NCI-H748 (cell line): ENCODE measurements around the gene DPRX.

Source experiments
- DNase-seq: peaks from one replicate; lab custom pipeline; 2025; ENCODE audit not compliant: unreplicated experiment; lab: John Stamatoyannopoulos, UW

DPRX gene, protein sequence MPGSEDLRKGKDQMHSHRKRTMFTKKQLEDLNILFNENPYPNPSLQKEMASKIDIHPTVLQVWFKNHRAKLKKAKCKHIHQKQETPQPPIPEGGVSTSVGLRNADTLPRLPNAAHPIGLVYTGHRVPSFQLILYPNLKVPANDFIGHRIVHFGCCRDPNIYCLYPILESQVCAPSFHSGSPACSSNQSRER

DNA sequence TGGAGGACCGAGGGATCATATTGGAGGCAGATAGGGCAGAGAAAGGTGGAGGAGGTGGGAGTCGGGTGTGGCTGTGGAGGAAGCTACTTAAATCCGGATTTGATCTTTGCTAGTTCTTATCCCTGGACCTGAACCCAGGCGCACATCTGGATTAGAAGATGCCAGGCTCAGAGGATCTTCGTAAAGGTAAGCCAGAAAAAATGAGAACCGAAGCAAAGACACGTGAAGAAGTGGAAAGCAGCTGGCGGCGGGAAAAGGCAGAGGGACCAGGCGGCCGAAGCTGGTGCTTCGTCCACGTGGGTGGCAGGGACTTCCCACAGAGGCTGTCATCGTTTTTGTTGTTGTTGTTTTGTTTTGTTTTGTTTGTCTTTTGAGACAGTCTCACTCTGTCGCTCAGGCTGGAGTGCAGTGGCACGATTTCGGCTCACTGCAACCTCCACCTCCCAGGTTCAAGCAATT, at the start of gene DPRX:
Gene DPRX (plus strand): TSS at position 51 of the 459 bp plus-strand sequence. CDS start 108 bp downstream, at position 159.
- no peak for DNase-seq

DNA sequence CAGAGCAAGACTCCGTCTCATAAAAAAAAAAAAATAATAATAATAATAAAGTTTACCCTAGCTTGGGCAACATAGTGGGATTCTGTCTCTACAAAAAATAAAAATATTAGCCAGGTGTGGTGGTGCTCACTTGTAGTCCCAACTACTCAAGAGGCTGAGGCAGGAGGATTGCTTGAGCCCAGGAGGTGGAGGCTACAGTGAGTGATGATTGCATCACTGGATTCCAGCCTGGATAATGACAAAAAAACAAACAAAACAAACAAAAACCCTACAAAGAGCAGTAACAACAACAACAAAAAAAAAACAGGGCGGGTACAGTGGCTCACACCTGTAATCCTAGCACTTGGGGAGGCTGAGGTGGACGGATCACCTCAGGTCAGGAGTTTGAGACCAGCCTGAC, 48.6 kb upstream of the DPRX start:
- no peak for DNase-seq

DNA sequence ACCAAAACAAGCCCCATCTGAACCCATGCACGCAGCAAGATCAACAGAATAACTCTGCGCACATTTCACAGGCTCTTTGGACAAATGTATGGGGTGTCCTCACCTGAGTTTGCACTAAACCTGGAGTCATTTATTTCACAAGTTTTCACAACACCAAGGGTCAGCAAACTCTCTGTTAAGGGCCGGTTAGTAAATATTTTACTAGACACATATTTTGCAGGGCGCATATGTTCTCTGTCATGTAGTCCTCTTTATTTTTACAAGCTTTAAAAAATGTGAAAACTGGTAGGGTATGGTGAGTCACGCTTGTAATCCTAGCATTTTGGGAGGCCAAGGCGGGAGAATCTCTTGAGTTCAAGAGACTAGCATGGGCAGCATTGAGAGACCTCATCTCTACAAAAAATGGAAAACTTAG, 45.5 kb upstream of the DPRX start:
- no peak for DNase-seq

DNA sequence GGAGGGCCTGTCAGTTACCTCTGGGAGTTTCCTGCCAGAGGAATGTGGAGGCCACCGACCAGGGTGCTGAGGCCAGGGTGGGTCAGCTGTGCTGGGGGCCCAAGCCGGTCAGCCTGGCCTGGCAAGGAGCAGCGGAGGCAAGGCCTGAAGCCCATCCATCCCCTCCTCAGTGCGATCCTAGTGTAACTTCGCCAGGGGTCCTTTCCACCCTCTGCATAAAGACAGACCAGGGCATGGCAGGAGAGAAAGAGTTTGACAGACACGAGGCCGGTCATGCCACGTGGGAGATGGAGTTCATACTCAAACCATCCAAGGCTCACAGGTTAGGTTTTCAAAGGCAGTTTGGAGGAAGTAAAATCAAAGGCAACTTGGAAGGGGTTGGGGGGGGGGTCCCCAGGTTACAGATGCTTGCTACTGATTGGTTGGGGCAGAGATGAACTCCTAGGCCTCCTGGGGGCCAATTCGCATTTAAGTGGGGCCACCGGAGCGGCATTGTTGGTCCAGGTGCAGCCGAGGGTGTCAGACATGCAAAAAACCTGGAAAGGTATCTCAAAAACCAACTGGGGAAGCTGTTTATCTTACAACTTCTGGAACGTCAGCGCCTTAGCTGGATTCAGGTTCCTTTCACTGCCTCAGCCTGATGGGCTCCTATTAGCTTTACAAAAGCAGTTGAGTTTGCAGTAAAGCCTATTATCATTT, 36.8 kb upstream of the DPRX start:
- no peak for DNase-seq

DNA sequence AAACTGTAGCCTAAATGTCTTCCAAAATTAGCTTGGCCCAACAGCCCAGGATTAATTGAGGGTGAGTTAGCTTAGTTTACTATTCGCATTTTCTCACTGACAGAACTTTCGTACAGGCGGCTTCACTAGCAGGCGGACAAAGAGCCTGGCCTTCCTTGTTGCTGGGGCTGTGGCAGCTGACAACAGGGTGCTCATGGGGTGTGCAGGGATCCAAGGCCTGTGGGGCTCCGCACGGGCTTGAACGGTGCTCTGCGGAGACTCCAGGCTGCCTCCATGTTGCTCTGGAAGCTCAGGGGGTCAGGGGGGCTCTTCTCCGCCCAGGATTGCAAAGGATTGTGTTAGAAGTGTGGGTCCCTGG, 36.3 kb upstream of the DPRX start:
- no peak for DNase-seq

DNA sequence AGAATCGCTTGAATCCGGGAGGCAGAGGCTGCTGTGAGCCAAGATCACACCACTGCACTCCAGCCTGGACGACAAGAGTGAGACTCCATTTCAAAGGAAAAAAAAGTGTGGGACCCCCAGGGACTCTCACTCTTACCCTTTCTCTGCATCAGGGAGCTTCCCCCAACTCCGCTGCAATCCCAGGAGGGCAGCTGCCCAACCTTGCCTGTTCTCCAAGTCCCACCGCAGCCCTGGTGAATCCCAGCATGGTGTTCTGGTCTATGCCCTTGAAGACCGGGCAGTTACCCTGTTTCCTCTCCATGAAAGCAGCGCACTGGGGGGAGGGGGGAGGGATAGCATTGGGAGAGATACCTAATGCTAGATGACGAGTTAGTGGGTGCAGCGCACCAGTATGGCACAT, 35.7 kb upstream of the DPRX start:
- DNase-seq = no peak

DNA sequence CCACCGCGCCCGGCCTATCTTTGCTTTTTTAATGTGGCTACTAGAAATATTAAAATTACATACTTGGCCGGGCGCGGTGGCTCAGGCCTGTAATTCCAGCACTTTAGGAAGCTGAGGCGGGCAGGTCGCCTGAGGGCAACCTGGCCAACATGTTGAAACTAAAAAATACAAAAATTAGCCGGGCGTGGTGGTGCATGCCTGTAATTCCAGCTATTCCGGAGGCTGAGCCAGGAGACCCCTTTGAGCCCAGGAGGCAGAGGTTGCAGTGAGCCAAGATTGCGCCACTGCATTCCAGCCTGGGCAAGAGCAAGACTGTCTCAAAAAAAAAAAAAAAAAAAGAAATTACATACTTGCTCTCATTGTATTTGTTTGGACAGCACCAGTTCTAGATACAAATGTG, 34.8 kb upstream of the DPRX start:
- no peak for DNase-seq

DNA sequence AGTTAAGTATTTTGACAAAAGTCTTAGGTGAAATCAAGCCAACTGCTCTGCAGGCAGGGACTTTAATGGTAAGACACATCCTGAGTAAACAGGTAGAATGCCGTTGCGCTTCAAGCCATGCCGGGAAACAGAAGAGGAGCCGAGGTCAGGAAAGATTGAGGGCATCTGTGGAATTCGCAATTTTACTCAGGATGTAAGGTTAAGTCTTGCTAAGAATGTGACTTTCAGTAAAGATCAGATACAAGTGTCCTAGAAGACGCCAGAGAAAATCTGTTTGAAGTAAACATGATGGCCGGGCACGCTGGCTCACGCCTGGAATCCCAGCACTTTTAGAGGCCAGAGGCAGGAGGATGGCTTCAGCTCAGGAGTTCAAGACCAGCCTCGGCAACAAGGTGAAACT, 33.4 kb upstream of the DPRX start:
- DNase-seq = no peak

DNA sequence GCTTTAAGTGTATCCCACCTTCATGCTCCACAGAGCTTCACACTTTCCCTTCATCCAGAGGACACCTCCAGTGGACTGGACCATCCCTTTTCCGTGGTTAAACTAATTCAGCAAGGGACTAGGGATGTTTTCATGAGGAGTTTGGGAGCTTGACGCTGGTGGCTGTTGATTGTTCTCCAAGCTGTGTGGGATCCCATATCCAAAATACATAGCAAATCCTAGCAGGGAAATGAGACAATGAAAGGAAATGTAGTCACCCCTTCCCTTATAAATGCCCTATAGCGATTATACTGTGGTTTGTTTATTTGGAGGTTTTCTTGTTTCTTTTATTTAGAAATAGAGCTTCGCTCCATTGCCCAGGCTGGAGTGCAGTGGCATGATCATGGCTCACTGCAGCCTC, 31.6 kb upstream of the DPRX start:
- DNase-seq = no peak

DNA sequence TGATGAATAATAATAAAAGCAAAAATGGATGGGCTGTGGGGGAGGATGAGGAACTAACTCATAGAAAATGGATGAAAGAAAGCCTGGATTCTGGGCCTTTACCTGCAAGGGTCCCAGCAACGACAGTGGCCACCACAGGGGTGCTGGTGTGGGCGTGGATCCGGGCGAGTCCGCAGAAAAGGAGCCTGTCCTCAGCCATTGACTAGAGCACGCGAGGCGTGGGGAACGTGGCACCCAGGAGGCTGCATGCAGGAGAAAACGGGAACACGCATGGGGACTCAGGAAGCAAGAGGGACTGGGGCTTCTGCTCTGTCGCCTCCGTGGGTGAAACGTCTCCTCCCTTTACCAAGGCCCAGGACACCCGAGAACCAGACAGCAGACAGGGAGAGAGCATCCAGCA, 25.8 kb upstream of the DPRX start:
- DNase-seq = no peak

DNA sequence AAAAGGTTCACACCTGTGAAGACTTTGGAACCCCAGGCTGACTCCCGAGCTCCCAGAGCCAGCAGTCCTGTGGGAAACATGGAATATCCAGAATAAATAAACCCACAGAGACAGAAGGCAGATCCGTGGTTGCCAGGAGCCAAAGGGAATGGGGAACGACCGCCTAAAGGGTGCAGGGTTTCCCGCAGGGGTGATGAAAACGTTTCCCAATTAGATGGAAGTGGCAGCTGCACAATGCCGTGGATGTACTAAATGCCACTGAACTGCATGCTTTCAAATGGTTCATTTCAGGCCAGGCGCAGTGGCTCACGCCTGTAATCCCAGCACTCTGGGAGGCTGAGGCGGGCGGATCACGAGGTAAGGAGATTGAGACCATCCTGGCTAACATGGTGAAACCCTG, 23.4 kb upstream of the DPRX start:
- DNase-seq = no peak

DNA sequence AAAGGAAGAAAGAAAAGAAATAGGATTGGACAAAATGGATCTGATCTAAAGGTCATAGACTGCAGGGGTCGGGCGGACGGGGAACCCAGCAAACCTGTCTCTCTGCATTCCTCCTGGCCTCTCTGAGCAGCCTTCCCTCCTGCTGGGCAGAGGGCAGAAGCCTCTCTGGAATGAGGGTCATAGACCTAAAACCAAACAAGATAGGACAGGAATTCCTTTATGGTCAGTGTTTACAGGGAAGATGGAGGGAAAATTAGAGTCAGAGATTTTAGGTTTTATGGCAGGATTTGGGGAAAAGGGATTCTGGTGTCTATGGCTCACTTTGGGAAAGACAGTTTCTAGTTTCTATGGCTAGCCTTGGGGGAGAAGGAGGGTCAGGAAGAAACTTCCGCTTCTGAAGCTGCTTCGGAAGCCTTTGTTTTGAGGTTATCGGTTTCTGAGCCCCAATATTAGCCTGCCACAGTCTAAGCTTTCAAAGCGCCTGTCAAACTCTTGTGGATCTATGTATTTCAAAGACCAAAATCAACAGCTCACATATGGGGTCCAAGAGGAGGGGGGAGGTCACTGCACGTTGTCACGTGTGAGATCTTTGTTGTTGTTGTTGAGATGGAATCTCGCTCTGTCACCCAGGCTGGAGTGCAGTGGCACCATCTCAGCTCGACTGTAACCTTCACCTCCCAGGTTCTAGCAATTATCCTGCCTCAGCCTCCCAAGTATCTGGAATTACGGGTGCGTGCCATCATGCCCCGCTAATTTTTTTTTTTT, 18.9 kb upstream of the DPRX start:
- DNase-seq = no peak

DNA sequence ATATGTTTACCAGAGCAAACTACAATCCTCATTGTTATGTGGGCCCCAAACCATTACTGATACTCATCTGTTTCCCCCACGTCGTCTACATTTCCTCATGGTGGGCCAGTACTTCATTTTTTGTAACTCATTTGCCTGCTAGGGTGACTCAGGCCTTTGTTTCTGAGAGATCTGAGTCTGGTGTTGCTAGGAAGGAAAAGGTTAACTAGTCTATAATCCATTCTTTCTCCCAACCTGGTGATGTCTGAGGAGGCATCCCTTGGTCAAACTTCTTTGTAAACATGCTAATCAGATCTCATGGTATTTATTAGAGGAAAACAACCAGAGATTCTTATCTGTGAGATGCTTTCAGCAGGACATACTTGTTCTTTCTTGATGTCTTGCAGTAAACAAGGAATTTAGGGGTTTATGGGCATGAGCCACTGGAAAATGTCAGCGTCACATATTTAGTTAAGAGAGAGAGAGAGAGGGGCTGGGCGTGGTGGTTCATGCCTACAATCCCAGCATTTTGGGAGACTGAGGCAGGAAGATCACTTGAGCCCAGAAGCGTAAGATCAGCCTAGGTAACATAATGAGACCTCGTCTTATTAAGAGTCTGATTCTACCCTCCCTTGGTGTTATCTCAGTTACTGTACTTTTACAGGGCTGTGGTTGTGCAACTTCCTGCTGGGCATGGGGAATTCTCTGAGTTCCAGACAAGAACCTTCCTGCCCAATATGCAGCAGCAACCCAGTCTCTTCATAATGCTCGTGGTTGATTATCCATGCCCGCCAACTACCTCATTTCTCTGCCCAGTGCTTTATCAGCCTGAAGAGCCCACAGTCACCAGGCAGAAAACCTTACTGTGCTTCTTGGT, 9.7 kb upstream of the DPRX start:
- DNase-seq = no peak

DNA sequence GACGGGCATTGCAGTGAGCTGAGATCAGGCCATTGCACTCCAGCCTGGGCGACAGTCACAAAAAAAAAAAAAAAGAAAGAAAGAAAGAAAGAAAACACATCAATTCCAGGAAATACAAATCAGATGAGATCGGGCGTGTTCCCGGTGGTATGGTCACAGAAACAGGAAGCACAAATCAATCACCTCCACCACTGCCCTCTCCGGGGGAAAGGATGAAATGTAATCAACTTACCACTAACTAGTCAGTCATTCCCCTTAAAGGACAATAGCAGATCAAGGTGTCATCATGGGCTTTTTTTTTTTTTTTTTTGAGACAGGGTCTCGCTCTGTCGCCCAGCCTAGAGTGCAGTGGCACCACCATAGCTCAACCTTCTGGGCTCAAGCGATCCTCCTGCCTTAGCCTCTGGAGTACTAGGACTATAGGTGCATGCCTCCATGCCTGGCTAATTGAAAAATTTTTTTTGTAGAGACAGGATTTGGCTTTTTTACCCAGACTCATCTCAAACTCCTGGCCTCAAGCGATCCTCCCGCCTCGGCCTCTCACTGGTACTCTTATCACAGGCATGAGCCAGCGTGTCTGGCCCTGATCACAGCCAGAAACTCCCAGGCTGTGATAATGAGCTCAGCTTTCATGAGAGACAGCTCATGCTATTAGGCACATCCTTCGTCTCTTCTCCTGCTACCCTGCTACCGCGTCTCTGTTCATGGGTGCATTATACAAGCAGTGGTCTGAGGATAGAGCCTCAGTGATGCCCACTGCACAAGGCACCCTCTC, 6.8 kb upstream of the DPRX start:
- DNase-seq = no peak

DNA sequence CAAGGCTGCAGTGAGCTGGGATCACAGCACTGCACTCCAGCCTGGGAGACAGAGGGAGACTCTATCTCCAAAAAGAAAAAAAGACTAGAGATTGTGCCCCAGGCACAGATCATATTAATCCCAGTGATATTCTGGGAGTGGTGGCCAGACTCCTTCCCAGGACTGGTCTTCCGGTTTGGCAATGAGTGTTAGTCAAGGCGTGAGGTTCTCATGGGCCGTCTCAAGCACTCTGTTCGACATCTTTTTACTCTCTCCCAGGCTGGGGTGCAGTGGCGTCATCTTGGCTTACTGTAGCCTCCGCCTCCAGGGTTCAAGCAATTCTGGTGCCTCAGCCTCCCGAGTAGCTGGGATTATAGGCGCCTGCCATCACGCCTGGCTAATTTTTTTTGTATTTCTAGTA, 5.3 kb upstream of the DPRX start:
- no peak for DNase-seq

DNA sequence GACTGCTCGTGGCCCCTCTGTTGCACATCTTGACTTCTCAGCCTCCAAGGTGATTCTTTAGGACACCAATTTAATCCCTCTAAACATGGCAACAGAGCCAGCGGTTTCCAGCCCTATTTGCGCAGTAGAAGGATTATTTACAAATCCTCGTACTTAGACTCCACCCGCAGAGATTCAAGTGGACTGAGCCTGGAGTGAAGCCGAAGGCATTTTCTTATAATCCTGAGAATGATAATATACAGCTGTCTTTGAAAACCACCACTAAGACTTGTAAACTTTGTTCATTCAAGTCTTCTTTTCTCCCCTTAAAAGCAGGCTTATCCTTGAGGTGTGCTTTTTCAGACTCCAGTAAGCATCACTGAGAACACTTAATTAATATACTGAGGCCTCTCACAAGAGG, 4.8 kb upstream of the DPRX start:
- DNase-seq = no peak

DNA sequence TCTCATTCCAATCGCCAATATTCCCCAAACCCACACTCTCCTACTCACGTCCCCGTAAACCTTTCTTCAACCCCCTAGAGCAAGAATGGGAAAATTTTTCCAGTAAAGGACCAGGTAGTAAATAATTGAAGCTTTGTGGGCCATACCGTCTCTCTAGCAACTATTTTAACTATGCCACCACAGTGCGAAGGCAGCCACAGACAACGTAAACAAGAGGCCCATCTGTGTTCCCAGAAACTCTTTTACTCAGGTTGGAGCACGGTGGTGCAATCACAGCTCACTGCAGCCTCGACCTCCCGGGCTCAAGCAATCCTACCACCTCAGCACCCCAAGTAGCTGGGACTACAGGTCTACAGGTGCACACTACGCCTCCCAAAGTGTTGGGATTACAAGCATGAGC, 3.0 kb downstream of the DPRX start:
- DNase-seq = no peak

DNA sequence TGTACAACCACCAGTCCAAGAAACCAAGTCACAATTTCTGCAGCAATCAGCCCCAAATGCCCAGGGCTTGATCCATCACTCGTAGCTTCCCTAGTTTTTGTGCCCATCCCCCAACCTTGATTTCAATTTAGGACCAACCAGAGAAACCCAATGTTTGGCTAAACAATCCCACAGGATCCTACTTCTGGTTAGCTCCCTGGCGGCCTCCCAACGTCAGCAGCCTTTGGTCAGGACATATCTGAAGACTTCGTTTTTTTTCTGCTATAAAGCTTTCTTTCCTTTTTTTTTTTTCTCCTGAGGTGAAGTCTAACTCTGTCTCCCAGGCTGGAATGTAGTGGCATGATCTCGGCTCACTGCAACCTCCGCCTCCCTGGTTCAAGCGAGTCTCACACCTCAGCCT, 7.7 kb downstream of the DPRX start:
- DNase-seq = no peak

DNA sequence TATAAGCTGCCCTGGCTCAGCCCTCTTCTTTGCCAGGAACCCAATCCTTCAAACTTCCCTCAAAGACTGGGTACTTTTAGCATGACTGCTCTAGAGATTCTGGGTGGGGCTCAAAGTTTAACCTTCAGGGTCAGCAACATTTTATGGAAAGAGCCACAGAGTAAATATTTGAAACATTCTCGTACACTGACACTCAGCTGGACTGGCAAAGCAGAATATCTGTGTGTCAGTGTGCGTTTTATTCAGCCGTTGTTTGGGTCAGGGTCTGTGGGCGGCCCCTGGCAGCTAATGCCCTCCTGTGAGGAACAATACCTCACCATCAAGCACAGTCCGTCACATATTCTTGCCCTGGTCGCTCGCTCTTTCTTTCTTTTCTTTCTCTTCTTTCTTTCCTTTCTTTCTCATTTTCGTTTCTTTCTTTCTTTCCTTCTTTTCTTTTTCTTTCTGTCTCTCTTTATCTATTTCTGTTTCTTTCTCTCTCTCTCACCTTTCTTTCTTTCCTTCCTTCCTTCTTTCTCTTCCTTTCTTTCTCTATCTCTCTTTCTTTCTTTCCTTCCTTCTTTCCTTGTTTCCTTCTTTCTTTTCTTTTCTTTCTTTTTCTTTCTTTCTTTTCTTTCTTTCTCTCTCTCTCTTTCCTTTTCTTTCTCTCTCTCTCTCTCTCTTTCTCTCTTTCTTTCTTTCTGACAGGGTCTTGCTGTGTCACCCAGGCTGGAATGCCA, 10.7 kb downstream of the DPRX start:
- DNase-seq = no peak
